Stomach (tissue), 4 donors: Measurements from ENCODE around the gene PTPRS.

ENCODE experiments used
- CTCF ChIP-seq, 7 experiments: fragments of 450-650 bp in 4 of 7; fragments of 200-600 bp in 3 of 7; sonication (generic) in 3 of 7; IDR thresholded peaks; one replicate each; pipeline ENCODE4 v1.5.1; 2016 to 2019; ENCODE audit warnings: antibody characterized with exemption in 7 of 7, control low read depth in 2 of 7, mild to moderate bottlenecking in 1 of 7
- POLR2A ChIP-seq, 4 donors: fragments of 450-650 bp; IDR thresholded peaks; one replicate each; pipeline ENCODE4 v1.6.1; 2016; ENCODE audit warnings: antibody characterized with exemption in 4 of 4, control low read depth in 2 of 4, mild to moderate bottlenecking in 1 of 4, moderate library complexity in 1 of 4
- POLR2AphosphoS5 ChIP-seq, 3 donors: sonication (generic); formaldehyde crosslinking; IDR thresholded peaks; one replicate each; pipeline ENCODE4 v1.6.1; 2016; ENCODE audit warnings: antibody characterized with exemption in 3 of 3

- TF ChIP-seq POLR2A (IDR thresholded peaks at IDR 0.05) (no peak), CTCF (IDR thresholded peaks at IDR 0.05) (no peak), POLR2AphosphoS5 (IDR thresholded peaks at IDR 0.05) (no peak)
These were observed 18.5 kb downstream of the PTPRS start for GRCh38 chr19:5321851-5322681.
